HL-60 (cell line): Measurements from ENCODE around the gene STARD9.

ENCODE experiments used
- GABPA ChIP-seq: IDR thresholded peaks from 2 replicates; pipeline ENCODE4 v1.6.1; 2012; ENCODE audit warnings: low read depth
- POLR2AphosphoS5 ChIP-seq: IDR thresholded peaks from 2 replicates; pipeline ENCODE4 v1.6.1; 2012; ENCODE audit warnings: low read depth
- SPI1 ChIP-seq: IDR thresholded peaks from 2 replicates; pipeline ENCODE4 v1.6.1; 2012; ENCODE audit warnings: low read depth, mild to moderate bottlenecking, borderline replicate concordance
- TF ChIP-seq, protein P1 (sequence below): IDR thresholded peaks from one replicate; pipeline ENCODE4 v1.5.1; 2011; ENCODE audit warnings: low read length, control low read depth, inconsistent platforms; ENCODE audit not compliant: insufficient read depth

DNA sequence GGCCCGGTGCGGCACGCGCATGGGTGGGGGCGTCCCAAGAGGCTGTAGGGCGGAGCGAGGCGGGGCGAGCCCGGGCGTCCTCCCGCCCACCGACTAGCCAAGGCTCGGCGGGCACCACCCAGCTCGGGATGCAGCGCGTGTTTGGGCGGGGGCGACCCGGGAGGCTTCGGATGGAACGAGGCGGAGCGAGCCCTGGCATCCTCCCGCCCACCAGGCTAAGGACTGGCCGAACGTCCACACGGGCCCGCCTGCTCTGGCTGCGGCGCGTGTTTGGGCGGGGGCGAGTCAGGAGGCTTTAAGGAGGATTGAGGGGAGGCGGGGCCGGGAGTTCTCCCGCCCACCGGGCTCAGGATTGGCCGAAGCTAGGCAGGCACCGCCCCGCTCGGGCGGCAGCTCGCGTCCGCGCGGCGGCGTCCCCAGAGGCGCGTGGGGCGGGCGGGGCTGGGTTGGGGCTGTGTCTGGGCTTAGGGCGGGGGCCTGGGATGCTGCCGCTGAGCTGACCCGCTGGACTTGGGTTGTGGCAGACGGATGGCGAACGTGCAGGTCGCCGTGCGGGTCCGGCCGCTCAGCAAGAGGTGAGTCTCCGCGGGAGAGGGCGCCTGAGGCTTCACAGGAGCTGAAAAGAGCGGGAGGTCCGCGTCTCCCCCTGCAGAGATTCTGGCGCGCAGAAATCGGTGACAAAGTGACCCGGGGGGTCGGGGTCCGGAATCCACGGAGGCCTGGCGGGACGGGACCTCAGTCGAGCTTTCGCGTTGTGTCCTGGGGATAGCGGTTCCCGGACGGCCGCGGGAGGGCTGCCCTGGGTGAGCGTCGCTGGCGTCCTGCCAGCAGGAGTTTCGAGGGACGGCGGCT, at the start of gene STARD9:
- TF ChIP-seq POLR2AphosphoS5 (peak; percentile 44; the same call in 1 of the 2 replicates), GABPA (no peak), SPI1 (no peak)
- TF ChIP-seq, protein P1, sequence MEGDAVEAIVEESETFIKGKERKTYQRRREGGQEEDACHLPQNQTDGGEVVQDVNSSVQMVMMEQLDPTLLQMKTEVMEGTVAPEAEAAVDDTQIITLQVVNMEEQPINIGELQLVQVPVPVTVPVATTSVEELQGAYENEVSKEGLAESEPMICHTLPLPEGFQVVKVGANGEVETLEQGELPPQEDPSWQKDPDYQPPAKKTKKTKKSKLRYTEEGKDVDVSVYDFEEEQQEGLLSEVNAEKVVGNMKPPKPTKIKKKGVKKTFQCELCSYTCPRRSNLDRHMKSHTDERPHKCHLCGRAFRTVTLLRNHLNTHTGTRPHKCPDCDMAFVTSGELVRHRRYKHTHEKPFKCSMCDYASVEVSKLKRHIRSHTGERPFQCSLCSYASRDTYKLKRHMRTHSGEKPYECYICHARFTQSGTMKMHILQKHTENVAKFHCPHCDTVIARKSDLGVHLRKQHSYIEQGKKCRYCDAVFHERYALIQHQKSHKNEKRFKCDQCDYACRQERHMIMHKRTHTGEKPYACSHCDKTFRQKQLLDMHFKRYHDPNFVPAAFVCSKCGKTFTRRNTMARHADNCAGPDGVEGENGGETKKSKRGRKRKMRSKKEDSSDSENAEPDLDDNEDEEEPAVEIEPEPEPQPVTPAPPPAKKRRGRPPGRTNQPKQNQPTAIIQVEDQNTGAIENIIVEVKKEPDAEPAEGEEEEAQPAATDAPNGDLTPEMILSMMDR: no peak
